Measurements from ENCODE around the gene ABHD8.

Gene ABHD8

GRCh38 chr19:17314007-17314593 lies 10.9 kb upstream of the ABHD8 start:
- TF ChIP-seq, protein P1, sequence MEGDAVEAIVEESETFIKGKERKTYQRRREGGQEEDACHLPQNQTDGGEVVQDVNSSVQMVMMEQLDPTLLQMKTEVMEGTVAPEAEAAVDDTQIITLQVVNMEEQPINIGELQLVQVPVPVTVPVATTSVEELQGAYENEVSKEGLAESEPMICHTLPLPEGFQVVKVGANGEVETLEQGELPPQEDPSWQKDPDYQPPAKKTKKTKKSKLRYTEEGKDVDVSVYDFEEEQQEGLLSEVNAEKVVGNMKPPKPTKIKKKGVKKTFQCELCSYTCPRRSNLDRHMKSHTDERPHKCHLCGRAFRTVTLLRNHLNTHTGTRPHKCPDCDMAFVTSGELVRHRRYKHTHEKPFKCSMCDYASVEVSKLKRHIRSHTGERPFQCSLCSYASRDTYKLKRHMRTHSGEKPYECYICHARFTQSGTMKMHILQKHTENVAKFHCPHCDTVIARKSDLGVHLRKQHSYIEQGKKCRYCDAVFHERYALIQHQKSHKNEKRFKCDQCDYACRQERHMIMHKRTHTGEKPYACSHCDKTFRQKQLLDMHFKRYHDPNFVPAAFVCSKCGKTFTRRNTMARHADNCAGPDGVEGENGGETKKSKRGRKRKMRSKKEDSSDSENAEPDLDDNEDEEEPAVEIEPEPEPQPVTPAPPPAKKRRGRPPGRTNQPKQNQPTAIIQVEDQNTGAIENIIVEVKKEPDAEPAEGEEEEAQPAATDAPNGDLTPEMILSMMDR (IDR thresholded peaks at IDR 0.05; ENCODE audit: low read depth, low read length), result no peak
- DNase-seq (ENCODE audit: extremely low read depth, low read depth), result no peak

DNA sequence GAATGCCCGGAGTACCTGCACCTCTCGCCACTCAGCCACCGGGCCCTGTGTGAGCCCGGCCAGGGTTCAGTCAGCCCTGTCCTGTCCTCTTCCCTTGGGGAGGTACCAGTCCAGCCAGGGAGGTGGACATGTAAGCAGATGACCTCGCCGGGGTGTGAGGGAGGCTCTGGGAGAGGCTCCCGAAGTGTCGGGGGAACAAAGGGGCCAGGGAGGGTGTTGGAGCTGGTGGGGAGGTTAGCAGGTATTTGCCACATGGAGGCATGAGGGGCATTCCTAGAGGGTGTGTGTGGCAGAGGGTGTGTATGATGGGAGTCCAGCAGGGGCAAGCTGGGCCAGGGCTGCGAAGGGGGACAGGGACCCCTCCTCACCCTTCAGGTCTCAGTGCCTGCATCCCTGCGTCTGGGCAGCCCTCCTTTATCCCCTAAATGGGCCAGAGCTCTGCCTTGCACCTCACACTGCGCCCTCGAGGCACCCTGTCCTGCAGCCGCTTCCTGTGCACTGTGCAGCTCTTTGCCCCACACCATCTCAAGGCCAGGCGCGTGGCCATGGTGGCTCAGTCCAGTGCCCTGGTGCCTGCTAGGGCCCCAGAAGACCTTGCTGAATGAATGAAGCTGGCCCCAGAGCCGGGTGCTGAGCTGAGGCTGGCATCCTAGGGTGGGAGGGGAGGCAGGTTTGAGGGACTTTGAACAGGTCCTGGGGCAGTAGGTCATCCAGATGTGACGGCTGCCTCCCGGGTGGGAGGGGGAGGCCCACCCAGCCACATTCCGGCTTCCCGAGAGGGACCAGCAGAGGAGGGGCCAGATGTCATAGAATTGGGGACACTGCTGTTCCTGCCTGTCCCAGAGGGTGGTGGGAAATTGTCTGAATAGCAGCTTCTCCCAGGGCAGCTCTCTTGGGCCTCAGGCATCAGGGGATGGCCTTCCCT lies 9.2 kb upstream of the ABHD8 start:
- TF ChIP-seq, protein P1 (IDR thresholded peaks at IDR 0.05; ENCODE audit: low read depth, low read length), result no peak
- no peak for DNase-seq (ENCODE audit: extremely low read depth, low read depth)

- TF ChIP-seq, protein P1 (IDR thresholded peaks at IDR 0.05; ENCODE audit: low read depth, low read length), result no peak
- DNase-seq (ENCODE audit: extremely low read depth, low read depth), result no peak
These were observed 8.4 kb upstream of the ABHD8 start for GRCh38 chr19:17311455-17312188.

DNA sequence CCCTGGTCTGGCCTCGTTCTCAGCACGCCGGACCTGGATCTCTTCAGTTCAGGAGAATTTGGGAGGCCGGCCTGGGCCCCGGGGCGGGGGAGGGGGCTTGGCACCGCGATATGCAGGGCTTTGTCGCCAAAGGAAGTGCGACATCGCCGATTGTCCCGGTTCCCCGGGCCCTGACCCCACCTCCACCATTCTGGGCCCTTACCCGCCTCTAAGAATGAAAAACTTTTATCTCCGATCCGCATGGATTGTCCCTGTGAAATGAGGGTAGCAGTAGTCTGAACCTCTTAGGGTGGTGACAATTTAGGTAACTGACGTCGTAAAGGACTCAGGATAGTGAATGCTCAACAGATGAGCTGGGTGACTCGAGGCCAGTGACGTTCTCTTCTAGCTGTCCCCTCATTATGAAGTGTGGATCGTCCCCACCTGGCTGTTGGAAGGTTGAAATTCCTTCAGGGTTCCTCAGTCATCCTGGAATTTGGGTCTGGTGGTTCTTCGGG lies 6.8 kb upstream of the ABHD8 start:
- DNase-seq (ENCODE audit: extremely low read depth, low read depth), result no peak
- TF ChIP-seq, protein P1 (IDR thresholded peaks at IDR 0.05; ENCODE audit: low read depth, low read length), result no peak

GRCh38 chr19:17309198-17309964 lies 6.2 kb upstream of the ABHD8 start, which contains the start of gene DDA1:
Gene DDA1, plus strand, starts transcription at chr19:17309563. Its CDS starts 92 bp downstream, at chr19:17309655.
- peak; percentile 99 for DNase-seq (ENCODE audit: extremely low read depth, low read depth)
- TF ChIP-seq, protein P1 (IDR thresholded peaks at IDR 0.05; ENCODE audit: low read depth, low read length), result no peak

DNA sequence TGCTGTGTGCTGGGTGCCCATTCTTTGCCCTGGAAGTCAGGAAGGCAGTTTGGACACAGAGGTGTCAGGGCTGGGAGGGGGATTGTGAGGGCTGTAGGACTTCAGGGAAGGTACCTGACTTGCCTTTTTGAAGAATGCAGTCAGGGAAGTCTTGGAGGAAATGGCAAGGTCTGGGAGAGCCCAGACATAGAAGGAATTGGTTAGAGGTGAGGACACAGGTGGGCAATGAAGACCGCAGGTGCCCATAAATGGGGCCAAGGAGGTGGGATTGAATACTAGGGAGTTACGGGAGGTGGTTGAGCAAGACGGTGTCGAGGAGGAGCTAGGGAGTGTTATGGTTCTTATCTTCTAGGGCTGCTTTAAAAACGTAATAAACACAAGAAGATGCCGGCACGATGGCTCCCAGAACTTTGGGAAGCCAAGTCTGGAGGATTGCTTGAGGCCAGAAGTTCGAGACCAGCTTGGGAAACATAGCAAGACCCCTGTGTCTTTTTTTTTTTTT lies 4.7 kb upstream of the ABHD8 start:
- TF ChIP-seq, protein P1 (IDR thresholded peaks at IDR 0.05; ENCODE audit: low read depth, low read length), result no peak
- no peak for DNase-seq (ENCODE audit: extremely low read depth, low read depth)

All from AG09319 (cell line).